Nephron (organoid): Measurements from ENCODE around the gene PYGO2.

Source experiments
- H3K27ac Mint-ChIP-seq, 3 experiments: 2 replicates each; pipeline ENCODE4 v1.8.0; 2020; ENCODE audit warnings: mixed read lengths in 3 of 3, mild to moderate bottlenecking in 2 of 3, moderate library complexity in 1 of 3
- H3K27me3 Mint-ChIP-seq: 2 replicates; pipeline ENCODE4 v1.8.0; 2021; ENCODE audit warnings: low read depth, mild to moderate bottlenecking, moderate library complexity, mixed read lengths
- H3K36me3 Mint-ChIP-seq: 2 replicates; pipeline ENCODE4 v1.8.0; 2020; ENCODE audit warnings: low read depth, mixed read lengths
- H3K4me1 Mint-ChIP-seq: 2 replicates; pipeline ENCODE4 v1.8.0; 2020; ENCODE audit warnings: mixed read lengths
- H3K4me3 Mint-ChIP-seq, 3 experiments: 2 replicates each; pipeline ENCODE4 v1.8.0; 2020; ENCODE audit warnings: mild to moderate bottlenecking in 3 of 3, mixed read lengths in 3 of 3, moderate library complexity in 2 of 3
- H3K9me3 Mint-ChIP-seq: 2 replicates; pipeline ENCODE4 v1.8.0; 2020; ENCODE audit warnings: mixed read lengths
- TF ChIP-seq, protein P1 (sequence below), 3 experiments: fragments of 200-600 bp; sonication (generic); IDR thresholded peaks; one replicate each; pipeline ENCODE4 v1.5.0; 2021; ENCODE audit warnings: antibody characterized with exemption in 3 of 3; ENCODE audit not compliant: unreplicated experiment in 3 of 3

PYGO2 gene

DNA sequence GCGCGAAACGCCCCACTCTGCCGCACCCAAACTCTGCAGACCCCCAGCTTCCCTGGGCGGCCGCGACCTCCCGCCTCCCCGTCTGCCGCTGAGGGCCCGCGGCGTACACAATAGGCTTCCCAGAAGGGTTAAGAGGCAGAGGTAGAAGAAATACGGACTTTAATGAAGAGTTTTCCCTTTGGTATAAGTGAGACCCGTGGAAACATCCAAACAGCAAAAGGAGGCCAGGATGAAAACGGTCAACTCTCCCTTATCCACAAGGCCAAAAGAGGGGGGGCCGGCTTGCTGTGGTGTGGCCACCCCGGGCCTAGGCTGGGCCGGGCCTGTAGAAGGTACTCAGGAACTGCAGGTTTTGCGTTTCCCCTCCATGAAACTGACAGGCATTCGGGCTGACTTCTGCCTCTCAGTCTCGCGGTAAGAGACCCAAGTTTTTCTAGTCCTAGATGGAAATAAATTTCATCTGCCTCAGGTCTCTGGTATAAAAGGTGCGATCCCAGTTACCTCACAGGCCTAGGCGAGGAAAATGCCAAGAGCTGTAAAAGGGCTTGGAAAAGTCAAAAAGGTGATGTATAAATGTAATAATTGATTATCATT, 671 bp upstream of the PYGO2 start:
- Mint-ChIP-seq H3K36me3 (peaks cover 39% of the 10 kb centered on the region), H3K27ac (peak overlapping the region; percentile 97 to 99 (median 98)), H3K27me3 (no peaks in the 10 kb centered on the region), H3K9me3 (no peaks in the 10 kb centered on the region), H3K4me1 (peaks cover 43% of the 10 kb centered on the region), H3K4me3 (peak overlapping the region; percentile 91 to 96 (median 93))
- TF ChIP-seq, protein P1, sequence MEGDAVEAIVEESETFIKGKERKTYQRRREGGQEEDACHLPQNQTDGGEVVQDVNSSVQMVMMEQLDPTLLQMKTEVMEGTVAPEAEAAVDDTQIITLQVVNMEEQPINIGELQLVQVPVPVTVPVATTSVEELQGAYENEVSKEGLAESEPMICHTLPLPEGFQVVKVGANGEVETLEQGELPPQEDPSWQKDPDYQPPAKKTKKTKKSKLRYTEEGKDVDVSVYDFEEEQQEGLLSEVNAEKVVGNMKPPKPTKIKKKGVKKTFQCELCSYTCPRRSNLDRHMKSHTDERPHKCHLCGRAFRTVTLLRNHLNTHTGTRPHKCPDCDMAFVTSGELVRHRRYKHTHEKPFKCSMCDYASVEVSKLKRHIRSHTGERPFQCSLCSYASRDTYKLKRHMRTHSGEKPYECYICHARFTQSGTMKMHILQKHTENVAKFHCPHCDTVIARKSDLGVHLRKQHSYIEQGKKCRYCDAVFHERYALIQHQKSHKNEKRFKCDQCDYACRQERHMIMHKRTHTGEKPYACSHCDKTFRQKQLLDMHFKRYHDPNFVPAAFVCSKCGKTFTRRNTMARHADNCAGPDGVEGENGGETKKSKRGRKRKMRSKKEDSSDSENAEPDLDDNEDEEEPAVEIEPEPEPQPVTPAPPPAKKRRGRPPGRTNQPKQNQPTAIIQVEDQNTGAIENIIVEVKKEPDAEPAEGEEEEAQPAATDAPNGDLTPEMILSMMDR (IDR thresholded peaks at IDR 0.05; ENCODE audit: unreplicated experiment in 3 of 3): no peak

DNA sequence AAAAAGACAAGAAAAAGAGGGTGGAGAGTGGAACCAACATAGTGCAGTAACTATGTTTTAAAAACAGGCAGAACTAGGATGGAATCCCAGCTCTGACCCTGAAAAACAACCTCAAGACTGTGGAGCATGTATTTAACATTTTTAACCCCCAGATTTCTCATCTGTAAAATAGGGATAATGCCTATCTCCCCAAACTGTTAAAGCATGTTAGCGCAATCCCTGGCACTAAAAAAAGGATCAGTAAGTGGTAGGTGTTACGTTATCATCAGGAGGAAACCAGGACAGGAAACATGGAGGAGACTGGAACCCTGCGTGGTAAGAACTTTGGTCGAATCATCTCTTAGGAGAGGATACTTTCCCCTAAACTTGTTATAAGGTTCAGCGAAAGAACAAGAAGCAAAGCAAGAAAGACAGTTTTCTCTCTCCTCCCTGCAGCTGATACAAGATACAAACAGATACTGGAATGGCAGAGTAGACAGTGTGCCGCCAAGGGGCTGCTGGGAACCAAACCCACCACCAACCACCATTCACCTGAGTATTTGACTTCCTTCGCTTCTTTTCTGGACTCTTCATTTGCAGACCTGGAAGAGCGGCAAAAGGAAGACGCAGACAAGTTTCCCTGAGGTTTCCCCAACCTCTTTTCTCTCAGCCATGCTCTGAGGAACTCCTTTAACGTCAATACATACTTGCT, 991 bp downstream of the PYGO2 start:
- Mint-ChIP-seq H3K27ac (peak overlapping the region; percentile 97 to 99 (median 99)), H3K4me1 (peaks cover 60% of the 10 kb centered on the region), H3K36me3 (peaks cover 33% of the 10 kb centered on the region), H3K27me3 (no peaks in the 10 kb centered on the region), H3K4me3 (peak overlapping the region; percentile 88 to 97 (median 95)), H3K9me3 (no peaks in the 10 kb centered on the region)
- TF ChIP-seq, protein P1 (IDR thresholded peaks at IDR 0.05; ENCODE audit: unreplicated experiment in 3 of 3): no peak

DNA sequence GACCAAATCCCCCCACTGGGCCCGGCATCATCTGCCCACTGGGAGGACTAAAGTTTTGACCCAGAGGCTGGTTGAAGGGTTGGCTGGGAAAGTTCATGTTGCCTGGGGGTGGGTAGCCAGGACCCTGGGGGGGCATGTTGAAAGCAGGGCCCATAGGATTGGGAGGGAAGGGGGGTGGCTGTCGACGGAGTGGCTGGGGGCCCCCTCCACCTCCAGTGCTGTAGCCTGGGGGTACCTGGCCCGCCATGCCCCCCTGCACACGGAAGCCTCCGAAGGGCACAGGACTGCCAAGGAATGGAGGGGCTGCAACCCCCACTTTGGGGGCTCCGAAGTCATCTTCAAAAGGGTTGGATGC, 2.2 kb downstream of the PYGO2 start:
- peaks cover 72% of the 10 kb centered on the region for H3K4me1 Mint-ChIP-seq
- H3K27ac Mint-ChIP-seq: peak overlapping the region in 2 of 3 experiments; percentile 33 to 67
- H3K36me3 Mint-ChIP-seq: peaks cover 24% of the 10 kb centered on the region

DNA sequence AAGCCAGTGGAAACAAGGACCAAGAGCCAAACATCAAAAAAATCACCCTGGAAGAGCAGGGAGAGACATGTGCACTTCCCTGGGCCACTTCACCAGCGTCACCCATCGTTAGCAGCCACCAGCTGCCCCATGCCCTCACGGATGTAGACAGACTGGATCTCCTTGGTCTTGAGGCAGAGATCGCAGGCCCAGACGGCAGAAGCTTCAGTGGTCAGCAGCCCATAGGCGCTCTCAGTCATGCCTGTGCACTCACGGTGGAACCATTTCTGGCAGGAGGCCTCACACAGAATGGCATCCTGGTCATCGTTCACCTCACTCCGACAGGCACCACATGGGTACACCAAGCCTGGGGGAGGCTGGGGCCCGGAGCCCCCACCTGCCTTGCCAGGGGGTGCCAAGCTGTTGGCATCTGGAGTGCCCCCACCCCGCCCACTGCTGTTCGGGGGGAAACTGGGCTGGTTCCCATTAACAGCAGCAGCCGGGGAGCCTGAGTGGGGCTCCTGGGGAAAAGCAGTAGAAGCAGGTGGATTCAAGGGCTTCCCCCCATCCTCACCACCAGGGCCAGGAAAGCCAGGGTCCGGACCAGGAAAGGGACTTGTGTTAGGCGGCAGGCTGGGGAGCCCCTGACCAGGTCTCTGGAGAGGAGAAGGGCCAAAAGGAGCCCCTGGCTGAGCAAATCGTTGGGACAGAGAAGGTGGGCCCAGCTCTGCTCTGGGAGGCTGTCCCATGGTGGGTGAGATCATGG, 2.7 kb downstream of the PYGO2 start:
- TF ChIP-seq, protein P1 (IDR thresholded peaks at IDR 0.05; ENCODE audit: unreplicated experiment in 3 of 3): no peak
- H3K4me3 Mint-ChIP-seq: peak overlapping the region; percentile 55 to 91 (median 90)
- H3K27me3 Mint-ChIP-seq: no peaks in the 10 kb centered on the region
- peaks cover 21% of the 10 kb centered on the region for H3K36me3 Mint-ChIP-seq
- peaks cover 75% of the 10 kb centered on the region for H3K4me1 Mint-ChIP-seq
- H3K27ac Mint-ChIP-seq: peak overlapping the region; percentile 32 to 95 (median 72)
- no peaks in the 10 kb centered on the region for H3K9me3 Mint-ChIP-seq

More for the DNA sequence above, 2.2 kb downstream of the PYGO2 start:
- Mint-ChIP-seq H3K27me3 (no peaks in the 10 kb centered on the region), H3K9me3 (no peaks in the 10 kb centered on the region), H3K4me3 (peak overlapping the region; percentile 63 to 71 (median 69))
- TF ChIP-seq, protein P1 (IDR thresholded peaks at IDR 0.05; ENCODE audit: unreplicated experiment in 3 of 3): no peak

DNA sequence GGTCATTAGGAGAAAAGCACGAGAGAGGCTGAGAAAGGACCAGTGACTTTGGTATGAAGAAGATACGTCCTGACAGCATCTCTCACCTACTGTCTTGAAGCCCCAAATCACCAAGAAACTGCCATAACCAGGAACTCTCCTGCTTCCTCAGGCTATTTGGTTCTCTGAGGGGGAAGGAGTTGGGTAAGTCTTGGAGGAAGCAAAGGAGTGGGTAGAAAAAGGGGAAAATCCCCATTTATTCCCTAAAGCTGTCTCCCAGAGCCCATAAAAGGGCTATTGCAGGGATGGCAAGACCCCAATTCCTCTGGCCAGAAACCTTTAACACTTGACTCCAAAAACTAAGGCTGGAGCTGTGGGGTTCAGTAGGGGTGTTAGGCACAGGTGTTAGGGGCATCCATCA, 3.5 kb downstream of the PYGO2 start:
- Mint-ChIP-seq H3K36me3 (peaks cover 13% of the 10 kb centered on the region), H3K27me3 (no peaks in the 10 kb centered on the region), H3K27ac (peak overlapping the region; percentile 95 to 98 (median 98)), H3K4me1 (peaks cover 73% of the 10 kb centered on the region), H3K9me3 (no peaks in the 10 kb centered on the region), H3K4me3 (peak overlapping the region; percentile 55 to 91 (median 90))
- TF ChIP-seq, protein P1 (IDR thresholded peaks at IDR 0.05; ENCODE audit: unreplicated experiment in 3 of 3): no peak
